Cardiac fibroblast (primary cell): Measurements from ENCODE around the gene HLA-B.

Source experiments
- DNase-seq, 2 donors: peaks; one replicate each; pipeline versions ENCODE4 v3.0.0 to v3.0.0-alpha.2; 2010; ENCODE audit warnings: low read depth in 2 of 2
- H3K4me3 ChIP-seq, 2 donors: replicated peaks in 1 of 2; 1 replicate in 1 of 2; 2 replicates in 1 of 2; pipeline ENCODE4 v1.5.1; 2011; ENCODE audit warnings: low read depth in 2 of 2, low read length in 2 of 2, mild to moderate bottlenecking in 2 of 2, moderate library complexity in 1 of 2
- TF ChIP-seq, protein P1 (sequence below): IDR thresholded peaks from one replicate; pipeline ENCODE4 v1.5.1; 2011; ENCODE audit warnings: low read depth, mild to moderate bottlenecking, low read length, inconsistent platforms

The HLA-B gene

DNA sequence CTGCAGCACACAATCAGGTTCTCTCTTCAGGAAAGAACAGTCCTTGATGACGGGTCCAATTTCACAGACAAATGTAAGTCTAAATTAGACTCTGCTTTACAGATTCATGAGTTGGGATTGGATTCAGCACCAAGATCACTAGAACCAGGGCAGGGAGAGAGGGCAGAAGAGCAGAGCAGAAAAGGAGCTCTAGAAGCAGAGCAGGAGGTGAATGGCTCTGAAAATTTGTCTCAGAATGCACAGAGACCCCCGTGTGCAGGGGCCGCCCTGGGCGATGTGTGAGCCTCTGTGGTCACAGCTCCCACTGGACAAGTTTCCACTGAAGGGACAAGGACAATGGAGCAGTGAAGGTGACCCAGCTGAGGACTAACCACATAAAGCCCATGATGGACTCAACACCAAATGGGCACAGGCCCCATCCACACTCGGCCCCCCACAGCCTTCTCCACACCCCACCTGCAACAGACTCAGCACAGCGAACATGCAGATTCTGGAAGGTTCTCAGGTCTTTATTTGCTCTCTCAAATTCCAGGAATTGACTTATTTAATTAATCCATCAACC, 3.5 kb downstream of the HLA-B start:
- H3K4me3 ChIP-seq = no peak overlapping the region
- DNase-seq = no peak

DNA sequence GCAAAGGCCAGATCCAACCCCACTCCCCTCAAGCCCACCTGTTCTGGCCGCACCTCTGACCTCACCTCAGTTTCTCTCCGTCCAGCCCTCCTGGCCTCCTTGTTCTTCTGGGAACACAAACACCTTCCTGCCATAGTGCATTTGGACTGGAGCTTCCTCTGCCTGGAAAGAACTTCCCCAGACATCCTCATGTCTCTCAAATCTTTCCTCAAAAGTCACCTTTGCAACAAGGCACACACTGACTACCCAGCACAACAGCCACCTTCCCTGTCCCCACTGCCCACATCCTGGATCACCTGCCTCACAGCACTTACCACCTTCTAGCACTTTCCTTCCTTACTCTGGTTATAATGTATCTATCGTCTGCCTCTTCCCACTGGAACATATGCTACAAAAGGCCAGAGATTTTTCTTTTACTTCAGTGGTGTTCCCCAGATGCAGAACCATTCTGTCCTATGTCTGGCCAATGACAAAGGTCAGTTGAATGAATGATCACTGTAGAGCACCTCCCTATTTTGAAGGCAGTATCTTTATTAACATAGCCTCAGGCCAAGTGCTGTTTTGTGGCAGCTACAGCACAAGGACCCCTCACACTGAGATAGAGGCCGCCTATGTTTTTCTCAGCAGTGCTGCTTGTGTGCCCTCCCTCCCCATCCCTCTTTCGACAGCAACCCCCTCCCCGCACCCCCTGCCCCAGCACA, 4.1 kb downstream of the HLA-B start:
- TF ChIP-seq, protein P1, sequence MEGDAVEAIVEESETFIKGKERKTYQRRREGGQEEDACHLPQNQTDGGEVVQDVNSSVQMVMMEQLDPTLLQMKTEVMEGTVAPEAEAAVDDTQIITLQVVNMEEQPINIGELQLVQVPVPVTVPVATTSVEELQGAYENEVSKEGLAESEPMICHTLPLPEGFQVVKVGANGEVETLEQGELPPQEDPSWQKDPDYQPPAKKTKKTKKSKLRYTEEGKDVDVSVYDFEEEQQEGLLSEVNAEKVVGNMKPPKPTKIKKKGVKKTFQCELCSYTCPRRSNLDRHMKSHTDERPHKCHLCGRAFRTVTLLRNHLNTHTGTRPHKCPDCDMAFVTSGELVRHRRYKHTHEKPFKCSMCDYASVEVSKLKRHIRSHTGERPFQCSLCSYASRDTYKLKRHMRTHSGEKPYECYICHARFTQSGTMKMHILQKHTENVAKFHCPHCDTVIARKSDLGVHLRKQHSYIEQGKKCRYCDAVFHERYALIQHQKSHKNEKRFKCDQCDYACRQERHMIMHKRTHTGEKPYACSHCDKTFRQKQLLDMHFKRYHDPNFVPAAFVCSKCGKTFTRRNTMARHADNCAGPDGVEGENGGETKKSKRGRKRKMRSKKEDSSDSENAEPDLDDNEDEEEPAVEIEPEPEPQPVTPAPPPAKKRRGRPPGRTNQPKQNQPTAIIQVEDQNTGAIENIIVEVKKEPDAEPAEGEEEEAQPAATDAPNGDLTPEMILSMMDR = no peak
- H3K4me3 ChIP-seq = no peak overlapping the region
- no peak for DNase-seq

More for the DNA sequence above, 3.5 kb downstream of the HLA-B start:
- TF ChIP-seq, protein P1 = no peak

DNA sequence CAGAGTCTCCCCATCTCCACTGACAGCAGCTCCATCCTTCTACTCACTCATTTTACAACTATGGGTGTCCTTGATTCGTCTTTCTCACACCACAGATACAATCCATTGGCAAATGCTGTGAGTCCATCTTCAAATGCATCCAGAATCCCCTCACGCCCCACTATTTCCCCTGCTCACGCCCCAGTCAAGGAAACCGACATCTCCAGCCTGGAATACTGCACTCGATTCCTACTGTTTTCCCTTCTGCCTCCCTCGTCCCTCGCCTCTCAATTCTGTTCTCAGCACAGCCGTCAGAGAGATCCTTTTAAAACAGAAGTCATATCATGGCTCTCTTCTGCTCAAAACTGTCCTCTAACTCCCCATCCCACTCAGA, 4.7 kb downstream of the HLA-B start:
- no peak overlapping the region for H3K4me3 ChIP-seq
- TF ChIP-seq, protein P1 = no peak
- DNase-seq = no peak

DNA sequence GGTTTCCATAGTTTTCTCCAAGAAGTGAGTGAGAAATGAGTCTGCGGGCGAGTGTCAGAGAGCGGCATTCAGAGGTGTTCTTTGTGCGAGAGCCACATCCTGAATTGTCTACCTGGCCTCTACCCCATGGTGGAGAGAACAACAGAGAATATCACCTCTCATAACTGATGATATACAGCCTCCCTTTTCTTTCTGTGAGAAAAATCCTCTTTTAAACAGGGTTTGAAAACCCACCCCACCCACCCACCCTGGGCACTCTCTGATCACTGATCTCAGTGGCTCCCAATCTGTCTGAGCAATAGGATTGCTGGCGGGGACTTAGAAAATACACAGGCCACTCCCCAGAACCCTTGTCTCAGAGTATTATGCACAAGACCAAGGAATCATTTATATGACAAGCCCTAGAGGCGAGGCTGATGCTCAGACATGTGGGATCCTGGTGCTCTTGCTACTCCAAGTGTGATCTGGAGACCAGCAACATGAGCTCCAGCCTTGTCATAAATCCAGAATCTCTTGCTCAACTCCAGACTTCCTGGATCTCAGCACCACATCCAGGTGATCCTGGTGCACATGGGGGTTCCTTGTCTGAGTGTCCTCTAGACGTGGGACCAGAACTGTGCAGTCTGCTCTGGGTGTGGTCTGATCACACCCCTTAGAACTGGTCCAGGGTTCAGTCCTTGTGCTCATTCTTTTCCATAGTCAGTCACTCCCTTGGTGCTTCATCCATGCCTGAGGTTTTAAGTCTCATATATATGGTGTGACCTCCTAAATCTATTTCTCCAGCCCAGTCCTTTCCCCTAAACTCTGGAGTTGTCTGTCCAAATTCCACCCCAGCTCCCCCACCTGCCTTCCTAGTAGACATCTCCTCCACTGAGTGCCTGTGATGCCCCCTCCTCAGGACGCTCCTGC, 5.3 kb downstream of the HLA-B start:
- DNase-seq = no peak
- TF ChIP-seq, protein P1 = no peak
- H3K4me3 ChIP-seq = no peak overlapping the region

DNA sequence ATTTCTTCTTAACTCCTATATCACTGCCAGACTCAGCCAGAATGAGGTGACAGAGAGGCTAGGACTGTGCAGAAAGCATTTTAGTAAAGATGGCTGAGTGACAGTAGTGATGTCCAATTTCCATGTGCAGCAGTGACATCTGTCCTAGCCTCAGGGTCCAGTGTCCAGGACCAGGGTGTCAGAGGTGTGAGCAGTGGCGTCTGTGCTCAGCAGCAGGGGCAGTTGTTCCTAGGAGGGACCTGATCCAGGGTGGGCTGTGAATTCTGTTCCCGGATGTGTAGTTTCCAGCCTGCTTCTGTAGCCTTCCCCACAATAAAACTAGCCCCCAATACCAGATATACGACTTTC, 6.0 kb downstream of the HLA-B start:
- TF ChIP-seq, protein P1 = no peak
- H3K4me3 ChIP-seq = no peak overlapping the region
- no peak for DNase-seq

DNA sequence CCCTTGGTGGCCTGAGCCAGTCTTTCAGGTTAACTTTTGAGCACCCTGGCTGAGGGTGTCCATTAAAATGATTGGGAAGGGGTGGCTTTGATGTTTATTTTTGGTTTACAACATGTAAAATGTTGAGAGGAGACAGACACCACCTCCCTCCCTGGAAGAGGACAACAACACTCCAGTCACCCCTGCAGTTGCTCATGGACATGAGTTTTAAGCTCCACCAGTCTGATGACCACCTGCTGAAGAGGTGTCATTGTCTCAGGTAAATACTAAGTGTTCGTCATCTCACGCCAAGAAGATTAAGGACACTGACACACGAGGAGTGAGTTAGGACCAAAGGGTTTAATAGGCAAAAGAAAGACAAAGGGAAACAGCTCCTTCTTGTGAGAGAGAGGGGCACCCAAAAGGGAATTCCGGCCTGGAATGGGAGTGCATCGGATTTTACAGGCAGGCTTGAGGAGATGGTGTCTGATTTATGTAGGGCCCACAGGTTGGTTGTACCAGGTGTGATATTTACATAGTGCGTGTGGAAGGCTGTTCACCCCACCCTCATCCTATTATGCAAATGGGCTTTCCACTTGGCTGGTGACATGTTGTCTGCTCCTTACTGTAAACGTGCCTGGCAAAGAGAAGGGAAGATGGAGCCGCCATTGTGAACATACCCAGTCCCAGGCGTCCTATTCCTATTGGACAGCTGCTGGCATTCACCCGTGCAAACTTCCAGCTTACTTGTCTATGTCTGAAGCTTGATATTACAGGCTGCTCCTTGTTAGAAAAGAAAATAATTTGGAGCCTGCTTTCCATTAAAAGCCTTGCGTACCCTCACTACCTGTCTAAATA, 6.6 kb downstream of the HLA-B start:
- TF ChIP-seq, protein P1 = no peak
- no peak overlapping the region for H3K4me3 ChIP-seq
- no peak for DNase-seq
